ENCODE measurements around the gene FAM89A. TPM values are rescaled to one million over a fixed set of nuclear protein-coding genes. Genes with fewer than 3 reads are reported as not detected.
"Not testable (repeated sequence)": the region's sequence is repeated elsewhere in the genome, so short reads cannot be mapped to it uniquely, and the experiment has no call there.

The FAM89A gene
- total RNA-seq, 1 donor = 22.5 TPM

- no peak overlapping the region for H3K4me3 ChIP-seq (ENCODE audit: low read depth, low read length)
- TF ChIP-seq, protein P1, sequence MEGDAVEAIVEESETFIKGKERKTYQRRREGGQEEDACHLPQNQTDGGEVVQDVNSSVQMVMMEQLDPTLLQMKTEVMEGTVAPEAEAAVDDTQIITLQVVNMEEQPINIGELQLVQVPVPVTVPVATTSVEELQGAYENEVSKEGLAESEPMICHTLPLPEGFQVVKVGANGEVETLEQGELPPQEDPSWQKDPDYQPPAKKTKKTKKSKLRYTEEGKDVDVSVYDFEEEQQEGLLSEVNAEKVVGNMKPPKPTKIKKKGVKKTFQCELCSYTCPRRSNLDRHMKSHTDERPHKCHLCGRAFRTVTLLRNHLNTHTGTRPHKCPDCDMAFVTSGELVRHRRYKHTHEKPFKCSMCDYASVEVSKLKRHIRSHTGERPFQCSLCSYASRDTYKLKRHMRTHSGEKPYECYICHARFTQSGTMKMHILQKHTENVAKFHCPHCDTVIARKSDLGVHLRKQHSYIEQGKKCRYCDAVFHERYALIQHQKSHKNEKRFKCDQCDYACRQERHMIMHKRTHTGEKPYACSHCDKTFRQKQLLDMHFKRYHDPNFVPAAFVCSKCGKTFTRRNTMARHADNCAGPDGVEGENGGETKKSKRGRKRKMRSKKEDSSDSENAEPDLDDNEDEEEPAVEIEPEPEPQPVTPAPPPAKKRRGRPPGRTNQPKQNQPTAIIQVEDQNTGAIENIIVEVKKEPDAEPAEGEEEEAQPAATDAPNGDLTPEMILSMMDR (IDR thresholded peaks at IDR 0.05; ENCODE audit: insufficient read depth, low read depth, low read length) = no peak
Measured at GRCh38 chr1:231050395-231050794, 10.3 kb upstream of the FAM89A start.

DNA sequence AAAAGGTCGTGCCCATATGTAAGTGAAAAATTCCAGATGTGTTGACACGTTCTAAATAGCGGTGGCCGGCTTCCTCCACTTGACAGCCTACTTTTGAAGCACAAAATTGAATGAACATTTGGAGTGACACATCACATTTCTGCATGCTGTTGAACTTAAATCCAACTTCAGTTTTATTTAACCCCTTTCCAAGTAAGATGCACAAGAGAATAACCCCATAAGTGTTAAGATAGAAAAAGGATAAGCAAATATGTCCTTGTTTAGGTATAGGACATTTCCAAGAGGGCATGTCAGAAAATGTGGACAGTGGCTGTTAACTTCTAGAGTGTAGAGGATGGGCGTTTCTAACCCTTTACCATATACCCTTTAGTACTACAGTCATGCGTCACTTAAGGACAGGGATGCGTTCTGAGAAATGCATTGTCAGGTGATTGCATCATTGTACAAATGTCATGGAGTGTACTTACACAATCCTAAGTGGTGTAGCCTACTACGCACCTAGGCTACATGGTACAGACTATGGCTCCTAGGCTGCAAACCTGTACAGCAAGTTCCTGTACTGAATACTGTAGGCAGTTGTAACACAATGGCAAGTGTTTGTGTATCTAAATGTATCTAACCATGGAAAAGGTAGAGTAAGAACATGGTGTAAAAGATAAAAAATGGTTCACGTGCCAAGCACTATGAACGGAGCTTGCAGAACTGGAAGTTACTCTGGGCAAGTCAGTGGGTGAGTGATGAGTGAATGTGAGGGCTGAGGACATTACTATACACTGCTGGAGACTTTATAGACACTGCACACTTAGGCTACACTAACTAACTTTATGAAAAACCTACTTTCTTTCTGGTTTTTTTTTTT, 9.3 kb upstream of the FAM89A start:
- no peak overlapping the region for H3K4me3 ChIP-seq (ENCODE audit: low read depth, low read length)
- TF ChIP-seq, protein P1 (IDR thresholded peaks at IDR 0.05; ENCODE audit: insufficient read depth, low read depth, low read length) = no peak
- DNase-seq (ENCODE audit: low read depth) = no peak

More at GRCh38 chr1:231050395-231050794, 10.3 kb upstream of the FAM89A start:
- no peak for DNase-seq (ENCODE audit: low read depth)

- H3K4me3 ChIP-seq (ENCODE audit: low read depth, low read length); DNase-seq (ENCODE audit: low read depth): not testable (repeated sequence)
Measured at GRCh38 chr1:231048419-231048818, 8.4 kb upstream of the FAM89A start.

DNA sequence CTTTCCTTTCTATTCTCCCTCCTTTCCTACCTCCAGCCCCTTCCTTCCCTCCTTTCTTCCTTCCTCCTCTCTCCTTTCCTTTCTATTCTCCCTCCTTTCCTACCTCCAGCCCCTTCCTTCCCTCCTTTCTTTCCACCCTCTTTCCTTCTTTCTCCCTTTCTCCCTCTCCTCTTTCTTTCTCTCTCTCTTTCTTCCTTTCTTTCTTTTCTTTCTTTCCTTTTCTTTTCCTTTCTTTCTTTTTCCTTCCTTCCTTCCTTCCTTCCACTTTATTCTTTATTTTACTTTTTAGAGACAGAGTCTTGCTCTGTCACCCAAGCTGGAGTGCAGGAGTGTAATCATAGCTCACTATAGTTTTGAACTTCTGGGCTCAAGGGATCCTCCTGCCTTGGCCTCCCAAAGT, 7.5 kb upstream of the FAM89A start:
- not testable (repeated sequence) for H3K4me3 ChIP-seq (ENCODE audit: low read depth, low read length); DNase-seq (ENCODE audit: low read depth)

DNA sequence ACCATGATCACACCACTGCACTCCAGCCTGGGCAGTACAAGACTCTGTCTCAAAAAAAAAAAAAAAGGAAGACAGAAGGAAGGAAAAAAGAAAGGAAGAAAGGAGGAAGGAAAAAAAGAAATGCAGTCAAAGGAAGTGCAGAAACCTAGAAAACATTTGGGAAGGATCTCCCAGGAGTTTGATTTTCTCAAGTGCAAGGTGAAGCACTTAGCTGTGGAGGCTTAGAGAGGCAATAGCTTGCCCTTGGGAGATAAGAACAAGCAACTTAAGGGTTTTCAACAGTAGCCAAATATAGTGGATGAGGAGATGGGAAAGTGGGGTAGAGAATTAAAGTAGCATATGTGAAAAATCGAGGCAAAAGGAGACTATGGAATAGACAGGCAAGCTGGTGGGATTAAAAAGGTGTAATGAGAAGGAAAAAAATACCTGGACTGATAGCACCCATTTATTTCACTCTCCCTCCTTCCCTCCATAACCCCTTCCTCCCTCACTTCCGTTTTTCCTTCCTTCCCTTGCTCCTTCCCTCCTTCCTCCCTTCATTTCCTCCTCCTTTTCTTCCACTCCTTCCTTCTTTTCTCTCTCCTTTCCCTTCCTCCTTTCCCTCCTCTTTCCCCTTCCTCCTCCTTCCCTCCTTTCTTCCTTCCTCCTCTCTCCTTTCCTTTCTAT, 6.8 kb upstream of the FAM89A start:
- TF ChIP-seq, protein P1 (IDR thresholded peaks at IDR 0.05; ENCODE audit: insufficient read depth, low read depth, low read length) = no peak
- H3K4me3 ChIP-seq (ENCODE audit: low read depth, low read length) = no peak overlapping the region
- no peak for DNase-seq (ENCODE audit: low read depth)

- not testable (repeated sequence) for DNase-seq (ENCODE audit: low read depth); H3K4me3 ChIP-seq (ENCODE audit: low read depth, low read length)
Measured at GRCh38 chr1:231045921-231046729, 6.1 kb upstream of the FAM89A start.

- TF ChIP-seq, protein P1 (IDR thresholded peaks at IDR 0.05; ENCODE audit: insufficient read depth, low read depth, low read length) = no peak
- H3K4me3 ChIP-seq (ENCODE audit: low read depth, low read length) = no peak overlapping the region
- DNase-seq (ENCODE audit: low read depth) = no peak
Measured at GRCh38 chr1:231045286-231045685, 5.2 kb upstream of the FAM89A start.

DNA sequence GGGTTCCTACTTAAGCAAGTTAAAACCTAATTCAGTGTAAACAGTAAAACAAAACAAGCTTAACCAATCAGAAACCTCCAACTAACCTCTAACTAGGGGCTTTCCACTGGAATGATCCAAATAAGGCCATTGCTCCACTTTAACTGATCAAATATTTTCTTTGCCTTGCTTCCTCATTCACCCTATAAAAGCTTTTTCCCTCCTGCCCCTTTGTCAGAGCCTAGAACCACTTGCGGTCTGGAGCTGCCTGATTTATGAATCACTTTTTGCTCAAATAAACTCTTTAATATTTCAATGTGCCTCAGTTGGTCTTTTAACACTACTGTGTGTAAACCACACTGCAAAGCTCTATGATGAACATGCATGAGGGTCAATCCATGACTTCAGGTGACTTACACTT, 4.5 kb upstream of the FAM89A start:
- TF ChIP-seq, protein P1 (IDR thresholded peaks at IDR 0.05; ENCODE audit: insufficient read depth, low read depth, low read length) = no peak
- H3K4me3 ChIP-seq (ENCODE audit: low read depth, low read length) = no peak overlapping the region
- no peak for DNase-seq (ENCODE audit: low read depth)
